ENCODE data around the gene GRIP2.

Gene GRIP2

GRCh38 chr3:14453876-14454638, 86.1 kb downstream of the GRIP2 start:
- no peak for DNase-seq (ENCODE audit: low read depth in 2 of 2)

- no peak for DNase-seq (ENCODE audit: low read depth in 2 of 2)
Observed at GRCh38 chr3:14452740-14453710, 87.1 kb downstream of the GRIP2 start.

GRCh38 chr3:14451844-14452739, 88.0 kb downstream of the GRIP2 start:
- no peak for DNase-seq (ENCODE audit: low read depth in 2 of 2)

- DNase-seq (ENCODE audit: low read depth in 2 of 2) = no peak
Observed at GRCh38 chr3:14450922-14451606, 89.1 kb downstream of the GRIP2 start.

- no peak for DNase-seq (ENCODE audit: low read depth in 2 of 2)
Observed at GRCh38 chr3:14450506-14450905, 89.6 kb downstream of the GRIP2 start.

- no peak for DNase-seq (ENCODE audit: low read depth in 2 of 2)
Observed at GRCh38 chr3:14448756-14449727, 91.1 kb downstream of the GRIP2 start.

GRCh38 chr3:14448063-14448462, 92.1 kb downstream of the GRIP2 start:
- no peak for DNase-seq (ENCODE audit: low read depth in 2 of 2)

- no peak for DNase-seq (ENCODE audit: low read depth in 2 of 2)
Observed at GRCh38 chr3:14446988-14447570, 93.1 kb downstream of the GRIP2 start.

- no peak for DNase-seq (ENCODE audit: low read depth in 2 of 2)
Observed at GRCh38 chr3:14445773-14446172, 94.4 kb downstream of the GRIP2 start.

GRCh38 chr3:14444380-14444779, 95.8 kb downstream of the GRIP2 start:
- DNase-seq (ENCODE audit: low read depth in 2 of 2) = no peak

- DNase-seq (ENCODE audit: low read depth in 2 of 2) = no peak
Observed at GRCh38 chr3:14441920-14442300, 98.2 kb downstream of the GRIP2 start.

- no peak for DNase-seq (ENCODE audit: low read depth in 2 of 2)
Observed at GRCh38 chr3:14441240-14441919, 98.8 kb downstream of the GRIP2 start.

- no peak for DNase-seq (ENCODE audit: low read depth in 2 of 2)
Observed at GRCh38 chr3:14440531-14441239, 99.5 kb downstream of the GRIP2 start.

GRCh38 chr3:14440168-14440518, 100.0 kb downstream of the GRIP2 start:
- no peak for DNase-seq (ENCODE audit: low read depth in 2 of 2)

- no peak for DNase-seq (ENCODE audit: low read depth in 2 of 2)
Observed at GRCh38 chr3:14439501-14440167, 100.5 kb downstream of the GRIP2 start.
